HG03159 (cell line): ENCODE results near the gene COL6A3.
"Not testable (repeated sequence)": the region's sequence is repeated elsewhere in the genome, so short reads cannot be mapped to it uniquely, and the experiment has no call there.

Experiments
- ATAC-seq: cut with Tn5 transposase; IDR thresholded peaks from one replicate; pipeline ENCODE4 v1.9.1; 2021; ENCODE audit warnings: mild to moderate bottlenecking, moderate library complexity; ENCODE audit not compliant: unreplicated experiment

The COL6A3 gene

GRCh38 chr2:237422309-237422708 lies 8.3 kb upstream of the COL6A3 start:
- no peak for ATAC-seq

DNA sequence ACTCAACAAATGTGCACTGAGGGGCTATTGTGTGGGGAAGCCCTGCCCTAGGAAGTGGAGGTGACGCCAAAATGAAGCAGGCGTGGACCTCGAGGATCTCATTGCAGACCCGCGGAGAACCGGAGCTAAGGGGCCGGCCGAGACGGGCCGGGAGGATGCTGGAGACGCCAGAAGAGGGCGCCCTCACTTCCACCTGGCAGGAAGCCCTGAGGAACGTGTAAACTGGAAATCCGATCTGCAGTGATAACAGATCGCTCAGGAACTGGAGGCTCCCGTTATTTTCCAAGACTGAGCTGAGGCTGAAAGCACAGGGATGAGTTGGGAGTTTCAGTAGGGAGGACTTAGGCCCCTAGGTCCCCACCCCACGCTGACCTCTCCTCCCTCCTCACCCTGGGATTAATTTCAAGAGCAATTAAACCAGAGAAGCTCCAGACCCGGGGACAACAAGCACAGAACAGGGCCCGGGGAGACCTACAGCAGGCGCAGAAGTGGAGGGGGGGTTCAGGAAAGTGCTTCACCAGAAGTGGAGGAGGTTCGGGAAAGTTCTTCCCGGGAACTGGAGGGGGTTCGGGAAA lies 7.7 kb upstream of the COL6A3 start:
- ATAC-seq = no peak

GRCh38 chr2:237418300-237418699 lies 4.3 kb upstream of the COL6A3 start:
- no peak for ATAC-seq

DNA sequence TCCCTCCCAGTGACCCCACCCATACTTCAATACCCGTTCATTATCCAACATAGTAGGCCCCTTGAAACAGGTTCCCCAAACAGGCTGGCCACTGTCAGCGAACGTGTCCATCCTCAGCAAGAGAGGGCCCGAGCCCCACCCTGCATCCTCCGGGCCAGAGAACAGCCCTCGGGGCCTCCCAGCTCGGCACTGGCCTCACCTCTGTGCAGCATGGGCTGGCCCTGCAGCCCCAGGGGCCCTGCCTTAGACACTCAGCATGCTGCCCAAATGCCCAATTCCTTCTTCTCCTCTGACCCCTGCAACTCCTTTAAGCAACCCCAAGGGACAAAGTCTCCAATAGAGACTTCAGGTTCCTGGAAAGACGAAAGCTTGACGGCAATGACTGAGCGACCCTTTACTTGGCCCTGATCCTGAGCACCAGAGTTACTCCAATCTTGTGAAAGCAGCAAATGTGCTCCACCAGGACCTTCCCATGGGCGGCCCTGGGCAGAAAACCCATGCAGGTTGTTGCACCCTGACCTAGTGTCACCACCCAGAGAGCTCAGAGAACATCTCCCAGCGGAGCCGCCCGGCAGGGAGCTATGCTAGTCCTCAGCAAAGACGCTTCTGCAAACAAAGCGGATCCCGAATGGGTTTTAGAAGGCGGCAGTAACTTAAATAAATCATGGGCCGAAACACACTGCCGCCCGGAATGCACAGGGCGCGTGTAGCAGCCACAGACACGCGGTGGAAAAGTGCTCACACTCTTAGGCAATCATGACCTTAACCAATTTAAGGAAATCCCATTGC lies 782 bp downstream of the COL6A3 start:
- ATAC-seq = no peak

- ATAC-seq = no peak
Observed at GRCh38 chr2:237412646-237412987, 1.3 kb downstream of the COL6A3 start.

GRCh38 chr2:237411683-237412423 lies 2.1 kb downstream of the COL6A3 start:
- no peak for ATAC-seq

GRCh38 chr2:237411092-237411601 lies 2.8 kb downstream of the COL6A3 start:
- no peak for ATAC-seq

GRCh38 chr2:237409263-237409662 lies 4.7 kb downstream of the COL6A3 start:
- not testable (repeated sequence) for ATAC-seq

DNA sequence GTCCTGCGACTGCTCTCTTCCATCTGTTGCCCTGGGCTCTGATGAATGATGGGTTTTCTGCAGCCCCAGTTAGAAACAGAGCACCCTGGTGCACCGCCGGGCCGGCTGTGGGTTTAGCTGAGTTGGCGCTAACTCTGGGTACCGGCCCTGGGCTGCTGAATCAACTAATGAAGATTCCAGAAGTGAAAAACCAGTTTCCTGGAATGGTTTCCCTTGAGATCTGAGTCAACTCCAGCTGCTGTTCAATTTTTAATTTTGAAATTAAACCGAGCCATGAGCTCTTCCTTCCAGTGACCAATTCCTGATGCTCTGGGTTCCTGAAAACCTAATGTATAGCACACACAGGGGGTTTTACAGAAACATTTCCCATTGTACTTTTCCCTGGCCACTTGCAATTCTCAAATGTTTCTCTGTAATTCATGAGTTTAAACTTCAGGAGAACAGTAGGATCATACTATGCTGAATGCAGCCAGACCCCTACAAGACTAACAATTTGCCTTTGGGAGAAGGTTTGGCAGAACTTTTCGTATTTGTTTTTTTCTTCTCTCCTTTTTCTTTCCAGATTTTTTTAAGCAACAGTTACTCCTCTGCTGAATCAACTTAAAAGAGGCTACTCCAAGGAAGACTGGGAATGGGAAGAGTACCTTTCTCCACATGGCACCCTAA lies 5.5 kb downstream of the COL6A3 start:
- ATAC-seq = no peak

DNA sequence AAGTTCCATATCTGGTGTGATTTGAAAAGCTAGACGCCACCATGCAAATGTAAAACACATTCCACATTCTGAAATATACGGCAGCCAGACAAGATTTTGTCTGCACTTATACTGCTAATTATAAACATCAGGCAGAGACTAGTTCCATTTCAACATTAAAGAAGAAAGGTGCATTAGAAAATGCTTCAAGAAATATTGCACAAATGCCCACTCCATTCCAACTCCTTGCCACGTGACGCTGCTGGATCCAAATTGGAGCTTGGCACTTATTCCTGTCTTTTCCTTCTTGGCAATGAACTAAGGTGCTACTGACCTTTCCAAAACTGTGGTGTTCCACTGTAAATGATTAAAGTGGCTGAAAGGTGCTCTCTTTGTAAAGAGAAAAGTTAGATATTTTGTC lies 6.3 kb downstream of the COL6A3 start:
- no peak for ATAC-seq

DNA sequence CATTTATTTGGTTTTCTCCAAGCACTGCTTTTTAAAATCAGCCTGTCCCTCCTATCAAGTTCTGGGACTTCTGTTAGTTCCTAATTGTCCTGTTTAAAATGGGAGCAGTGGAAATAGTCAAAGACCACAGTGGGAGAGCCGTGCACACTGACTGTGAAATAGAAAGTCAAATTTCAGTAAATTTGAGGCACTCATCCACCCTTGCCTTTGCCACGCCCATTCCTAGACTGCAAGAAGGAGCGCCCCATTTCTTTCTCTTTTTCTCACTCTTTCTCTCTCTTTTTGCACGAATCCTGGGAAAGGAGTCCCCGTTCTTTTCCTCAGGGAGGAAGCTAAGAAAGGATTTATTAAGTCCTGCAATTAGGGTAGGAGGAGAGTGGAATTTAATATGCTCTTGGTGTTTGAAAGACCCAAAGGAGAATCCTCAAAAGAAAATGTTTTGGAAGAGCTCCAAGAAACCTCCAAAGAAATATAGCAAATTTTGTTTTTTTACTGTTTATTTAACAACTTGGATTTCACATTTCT lies 7.5 kb downstream of the COL6A3 start:
- no peak for ATAC-seq

- no peak for ATAC-seq
Observed at GRCh38 chr2:237405605-237406004, 8.4 kb downstream of the COL6A3 start.

- ATAC-seq = no peak
Observed at GRCh38 chr2:237405006-237405559, 8.9 kb downstream of the COL6A3 start.

DNA sequence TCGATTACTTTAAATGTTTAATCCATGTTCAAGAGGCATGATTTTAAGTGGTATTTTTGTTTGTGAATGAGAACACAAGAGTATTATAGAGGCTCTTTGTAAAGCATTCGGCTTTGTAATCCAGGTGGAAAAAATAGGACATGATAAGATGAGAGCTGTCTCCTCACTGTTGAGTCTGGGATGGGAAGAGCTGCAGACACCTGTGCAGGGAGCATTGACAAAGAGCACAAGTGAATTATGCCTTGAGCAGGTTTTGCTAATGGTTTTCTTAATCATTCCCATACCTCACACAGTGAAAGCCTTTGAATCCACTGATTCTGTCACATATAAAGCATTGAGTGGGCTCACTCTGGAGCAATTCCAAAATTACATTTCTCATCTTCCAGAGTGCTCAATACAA lies 9.6 kb downstream of the COL6A3 start:
- ATAC-seq = no peak

- no peak for ATAC-seq
Observed at GRCh38 chr2:237403024-237403882, 10.7 kb downstream of the COL6A3 start.

DNA sequence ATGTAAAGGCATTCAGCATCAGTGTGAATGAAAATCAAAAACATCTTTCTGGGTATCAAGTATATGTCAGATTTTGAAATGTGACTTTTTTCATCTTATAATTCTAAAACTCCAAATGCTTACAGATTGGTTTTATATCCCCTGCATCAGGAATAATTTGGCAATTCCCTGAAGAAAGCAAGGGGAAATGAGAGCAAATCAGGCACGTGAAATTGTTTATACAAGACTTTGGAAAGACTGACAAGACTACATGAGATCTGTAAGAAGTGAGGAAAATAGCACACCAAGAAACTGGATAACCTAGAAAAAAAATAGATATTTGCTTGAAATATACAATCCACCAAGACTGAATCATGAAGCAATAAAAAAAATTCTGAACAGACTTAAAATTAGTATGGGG lies 13.8 kb downstream of the COL6A3 start:
- ATAC-seq = no peak

DNA sequence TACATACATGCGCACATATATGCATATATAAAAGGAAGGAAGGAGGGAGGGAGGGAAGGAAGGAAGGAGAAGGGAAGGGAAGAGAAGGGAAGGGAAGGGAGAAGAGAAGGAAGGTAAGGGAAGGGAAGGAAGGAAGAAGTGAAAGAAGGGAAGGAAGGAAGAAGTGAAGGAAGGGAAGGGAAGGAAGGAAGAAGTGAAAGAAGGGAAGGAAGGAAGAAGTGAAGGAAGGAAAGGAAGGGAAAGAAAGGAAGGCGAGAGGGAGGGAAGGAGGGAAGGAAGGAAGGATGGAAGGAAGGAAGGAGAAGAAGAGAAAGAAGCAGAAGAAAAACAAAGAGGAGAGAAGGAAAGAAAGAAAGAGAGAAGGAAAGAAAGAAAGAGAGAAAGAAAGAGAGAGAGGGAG lies 16.9 kb downstream of the COL6A3 start:
- ATAC-seq = no peak

- ATAC-seq = no peak
Observed at GRCh38 chr2:237393523-237393922, 20.4 kb downstream of the COL6A3 start.

GRCh38 chr2:237392186-237392585 lies 21.8 kb downstream of the COL6A3 start:
- no peak for ATAC-seq

GRCh38 chr2:237391140-237391539 lies 22.8 kb downstream of the COL6A3 start:
- no peak for ATAC-seq
